NCI-H460 (cell line): Measurements from ENCODE around the gene CAMK1. TPM values are rescaled to one million over a fixed set of nuclear protein-coding genes. Genes with fewer than 3 reads are reported as not detected.

Experiments
- DNase-seq: peaks from one replicate; pipeline ENCODE4 v3.0.0-alpha.2; 2016; ENCODE audit warnings: low read depth; ENCODE audit errors: extremely low read depth
- total RNA-seq: library from RNA; depleted of rRNA; stranded (reverse); fragments of >200 nt; shearing (Covaris generic); gene quantifications from 2 replicates; pipeline ENCODE4 v1.2.3, GENCODE V29; 2014

CAMK1 gene
- total RNA-seq, 1 experiment from 2014 or later, result 27.1 TPM

DNA sequence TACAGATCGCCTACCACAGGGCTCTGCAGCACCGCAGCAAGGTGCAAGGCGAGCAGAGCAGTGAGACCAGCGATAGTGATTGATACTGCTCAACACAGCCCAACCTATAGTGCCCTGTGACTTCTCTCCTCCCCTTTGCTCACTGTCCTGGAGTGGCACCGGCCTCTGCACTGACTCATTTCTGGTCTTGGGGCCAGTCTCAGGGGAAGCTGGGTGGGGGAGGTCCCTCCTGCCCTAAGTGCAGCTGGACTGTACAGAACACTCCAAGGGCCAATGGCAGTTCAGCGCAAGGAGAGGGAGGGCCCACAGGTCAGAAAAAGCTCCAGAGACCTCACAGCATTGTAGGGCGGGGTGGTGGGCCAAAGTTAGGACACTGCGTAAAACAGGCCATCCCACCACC, 22.5 kb downstream of the CAMK1 start:
- no peak for DNase-seq

DNA sequence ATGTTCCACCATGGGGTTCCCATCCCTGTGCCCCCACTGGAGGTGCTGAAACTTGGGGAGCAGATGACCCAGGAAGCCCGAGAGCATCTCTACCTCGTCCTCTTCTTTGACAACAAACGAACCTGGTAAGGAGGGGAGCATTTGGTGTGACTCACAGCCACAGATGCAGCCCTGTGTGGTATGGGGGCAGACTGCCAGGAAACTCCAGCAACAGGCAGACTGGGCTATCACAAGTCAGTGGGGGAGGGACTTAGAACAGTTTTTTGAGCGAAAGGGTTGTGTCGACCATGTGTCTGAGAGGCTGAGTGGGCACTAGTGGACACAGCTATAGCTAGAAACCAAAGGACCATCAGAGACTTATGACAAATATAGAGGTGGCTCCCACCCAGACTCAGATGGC, 23.4 kb downstream of the CAMK1 start:
- DNase-seq, result no peak

GRCh38 chr3:9745521-9745920, 24.2 kb downstream of the CAMK1 start:
- DNase-seq, result no peak

GRCh38 chr3:9744162-9744561, 25.6 kb downstream of the CAMK1 start:
- no peak for DNase-seq

DNA sequence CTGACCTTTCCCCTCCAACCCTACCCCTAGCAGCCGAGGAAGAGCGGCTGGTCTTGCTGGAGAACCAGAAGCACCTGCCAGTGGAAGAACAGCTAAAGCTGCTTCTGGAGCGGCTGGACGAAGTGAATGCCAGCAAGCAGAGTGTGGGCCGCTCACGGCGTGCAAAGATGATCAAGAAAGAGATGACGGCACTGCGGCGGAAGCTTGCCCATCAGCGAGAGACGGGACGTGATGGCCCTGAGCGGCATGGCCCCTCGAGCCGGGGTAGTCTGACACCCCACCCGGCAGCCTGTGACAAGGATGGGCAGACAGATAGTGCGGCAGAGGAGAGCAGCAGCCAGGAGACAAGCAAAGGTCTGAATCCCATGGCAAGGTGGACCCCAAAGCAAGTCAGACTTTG, 26.2 kb downstream of the CAMK1 start:
- no peak for DNase-seq

DNA sequence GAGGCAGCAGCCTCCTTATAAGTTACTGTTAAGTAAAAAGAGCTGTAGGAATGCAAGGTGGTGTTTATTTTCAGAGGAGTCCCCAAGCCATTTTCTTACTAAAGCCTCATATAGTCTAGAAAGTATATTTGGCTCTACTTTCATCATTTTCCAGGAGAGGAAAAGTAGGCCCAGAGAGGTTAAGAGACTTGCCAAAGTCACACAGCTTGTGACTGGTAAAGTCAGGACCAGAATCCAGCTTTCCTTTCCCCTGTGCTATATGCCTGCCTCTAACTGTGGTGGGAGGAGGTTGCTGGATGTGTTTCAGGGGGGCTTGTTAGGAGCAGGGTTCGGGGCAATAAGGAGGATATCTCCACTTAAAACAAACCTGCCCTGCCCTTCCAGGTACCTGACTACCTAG, 27.2 kb downstream of the CAMK1 start:
- no peak for DNase-seq

- no peak for DNase-seq
Measured at GRCh38 chr3:9739181-9739580, 30.6 kb downstream of the CAMK1 start.

DNA sequence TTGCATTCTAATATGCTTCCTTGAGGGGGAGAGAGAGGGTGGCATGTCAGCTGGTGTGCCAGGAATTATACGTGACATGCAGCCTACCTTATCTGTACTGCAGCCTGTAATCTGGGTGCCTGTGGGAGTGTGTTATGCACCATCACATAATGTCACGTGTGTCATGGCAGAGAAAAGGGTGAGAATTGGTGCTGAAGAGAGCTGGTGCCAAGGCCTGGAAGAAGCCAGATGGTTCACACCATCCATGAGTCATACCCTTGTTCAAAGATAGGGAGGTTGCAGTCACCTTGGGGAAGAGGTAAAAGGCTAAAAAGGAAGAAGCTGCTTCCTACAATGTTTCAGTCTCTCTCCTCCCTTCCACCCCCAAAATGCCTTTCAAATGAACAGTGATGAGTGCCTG, 32.9 kb downstream of the CAMK1 start:
- no peak for DNase-seq

DNA sequence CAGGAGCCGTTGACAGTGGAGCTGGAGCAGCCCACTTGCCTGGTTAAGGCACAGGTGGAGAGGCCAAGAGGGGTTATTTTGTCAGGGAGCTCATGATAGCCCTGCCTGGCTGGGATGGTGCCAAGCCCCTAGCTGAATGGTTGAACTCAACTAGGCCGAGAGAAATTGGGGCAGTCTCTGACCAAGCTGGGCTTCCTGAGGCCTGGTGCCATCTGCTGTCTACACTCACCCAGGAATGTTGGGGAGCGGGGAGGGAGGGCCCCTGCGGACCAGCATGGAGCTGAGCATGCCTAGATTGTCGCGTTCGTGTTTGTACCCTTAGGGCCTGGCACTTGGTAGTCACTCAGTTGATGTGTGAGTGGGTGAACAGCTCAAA, 37.0 kb downstream of the CAMK1 start:
- DNase-seq, result no peak

- no peak for DNase-seq
Measured at GRCh38 chr3:9732080-9732739, 37.5 kb downstream of the CAMK1 start.

GRCh38 chr3:9731206-9732079, 38.3 kb downstream of the CAMK1 start, which contains the start of gene BRPF1:
Gene BRPF1 (plus strand): TSS chr3:9731735. CDS start chr3:9734141, 2,406 bp downstream.
- DNase-seq, result peak; percentile 96

DNA sequence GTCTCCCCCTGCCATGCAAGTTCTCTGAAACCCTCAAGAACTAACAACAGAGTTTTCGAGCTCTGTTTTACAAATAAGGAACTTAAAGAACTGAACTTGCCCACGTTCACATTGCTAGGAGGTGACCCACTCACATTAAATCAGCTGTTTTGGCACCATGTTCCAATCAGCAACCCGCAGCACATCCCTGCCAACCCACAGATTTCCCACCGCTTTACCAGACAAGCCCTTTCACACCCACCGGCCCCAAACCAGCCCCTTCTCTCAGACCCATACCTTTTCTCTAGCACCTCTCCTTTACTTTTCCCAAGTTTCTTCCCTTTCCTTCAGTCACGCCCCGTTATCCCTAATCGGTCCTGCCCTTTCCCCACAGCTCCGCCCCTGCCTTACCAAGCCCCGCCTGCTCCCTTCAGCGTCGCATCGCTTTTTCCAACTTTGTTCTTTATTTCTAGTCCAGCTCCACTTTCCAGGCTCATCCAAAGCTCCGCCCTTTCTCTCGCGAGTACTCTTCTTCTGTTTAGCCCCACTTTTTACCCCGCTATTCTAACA, 39.0 kb downstream of the CAMK1 start:
- no peak for DNase-seq

DNA sequence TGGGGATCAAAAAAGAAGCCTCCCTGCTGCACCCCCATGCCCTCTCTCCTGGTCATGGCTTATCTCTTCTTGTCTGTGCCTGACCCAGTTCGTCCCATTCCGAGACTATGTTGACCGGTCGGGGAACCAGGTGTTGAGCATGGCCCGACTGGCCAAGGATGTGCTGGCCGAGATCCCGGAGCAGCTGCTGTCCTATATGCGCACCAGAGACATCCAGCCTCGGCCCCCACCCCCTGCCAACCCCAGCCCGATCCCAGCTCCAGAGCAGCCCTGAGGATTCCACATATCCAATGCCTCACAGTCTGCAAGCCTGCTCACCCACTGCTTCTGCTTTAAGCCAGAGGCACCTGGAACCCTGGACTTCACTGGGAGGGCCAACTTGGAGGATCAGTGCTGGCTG, 40.3 kb downstream of the CAMK1 start:
- DNase-seq, result no peak

DNA sequence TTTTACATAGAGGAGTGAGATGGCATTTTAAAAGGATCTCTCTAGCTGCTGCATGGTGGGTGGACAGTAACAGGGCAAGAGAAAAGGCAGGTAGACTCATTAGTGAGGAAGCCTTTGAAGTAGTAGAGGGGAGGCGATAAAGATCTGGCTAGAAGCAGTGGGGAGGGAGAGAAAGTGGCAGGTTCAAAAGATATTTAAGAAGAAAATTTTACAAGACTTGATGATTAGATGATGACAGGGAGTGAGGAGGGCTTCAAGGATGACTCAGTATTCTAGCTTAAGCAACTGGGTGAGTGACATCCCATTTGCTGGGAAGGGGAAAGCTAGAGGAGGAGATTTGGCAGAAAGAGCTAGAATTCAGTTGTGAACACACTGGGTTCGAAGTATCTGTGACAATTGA, 42.0 kb downstream of the CAMK1 start:
- no peak for DNase-seq

DNA sequence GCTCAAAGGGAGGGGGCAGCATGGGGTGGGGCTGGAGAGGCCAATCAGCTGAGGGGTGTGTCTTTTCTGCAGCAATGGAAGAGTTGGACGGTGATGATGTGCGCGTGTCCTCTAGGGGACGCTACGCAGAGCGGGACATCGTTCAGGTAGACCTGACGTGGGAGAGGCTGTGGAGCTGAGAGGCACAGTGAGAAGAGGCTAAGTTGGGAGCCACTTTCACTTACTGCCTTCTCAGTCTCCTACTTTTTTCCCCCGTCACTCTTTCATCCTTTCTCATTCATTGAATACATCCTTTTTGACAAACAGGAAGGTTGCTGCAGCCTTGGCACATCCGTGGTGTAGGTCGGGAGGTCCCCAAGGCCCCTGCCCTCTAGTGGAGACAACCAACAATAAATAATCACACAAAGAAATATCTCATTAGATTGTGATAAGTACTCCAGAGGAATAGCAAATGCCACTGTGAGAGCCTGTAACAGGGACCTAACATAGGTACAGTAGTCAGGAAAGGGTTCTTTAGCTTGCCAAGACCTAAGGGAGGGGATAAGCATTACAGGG, 42.6 kb downstream of the CAMK1 start:
- DNase-seq, result peak; percentile 30

DNA sequence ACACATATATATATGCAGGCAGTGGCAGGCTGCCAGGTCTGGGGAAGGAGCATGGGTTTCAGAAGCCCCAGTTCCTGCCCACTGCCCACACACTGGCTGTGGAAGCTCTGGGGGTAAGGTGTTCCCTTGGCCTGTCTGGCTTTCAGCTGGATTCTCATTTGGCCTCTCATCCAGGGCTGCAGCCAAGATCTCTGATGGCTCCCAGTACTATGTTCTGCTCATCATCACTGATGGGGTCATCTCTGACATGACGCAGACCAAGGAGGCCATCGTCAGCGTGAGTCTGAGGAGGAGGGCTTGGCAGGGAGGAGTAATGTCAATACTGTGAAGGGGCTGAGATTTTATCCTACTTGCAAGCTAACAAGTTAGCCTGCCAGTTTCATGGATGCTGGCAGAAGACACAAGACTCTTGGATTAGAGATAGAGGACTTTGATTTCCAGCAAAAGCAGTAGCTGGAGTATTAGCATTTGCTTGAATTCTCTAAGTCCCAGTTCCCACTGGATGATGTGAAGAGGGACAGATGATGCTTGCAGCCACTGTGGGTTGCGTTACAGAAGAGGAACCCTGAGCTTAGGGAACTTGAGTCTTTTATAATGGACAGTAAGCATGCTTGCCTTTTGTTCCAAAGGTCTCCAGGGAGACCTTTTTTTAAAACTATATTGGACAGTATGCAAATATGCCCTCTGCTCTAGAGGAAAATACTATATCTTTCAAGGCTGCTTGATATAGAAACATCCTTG, 43.8 kb downstream of the CAMK1 start:
- no peak for DNase-seq

- DNase-seq, result no peak
Measured at GRCh38 chr3:9721700-9722060, 48.1 kb downstream of the CAMK1 start.

DNA sequence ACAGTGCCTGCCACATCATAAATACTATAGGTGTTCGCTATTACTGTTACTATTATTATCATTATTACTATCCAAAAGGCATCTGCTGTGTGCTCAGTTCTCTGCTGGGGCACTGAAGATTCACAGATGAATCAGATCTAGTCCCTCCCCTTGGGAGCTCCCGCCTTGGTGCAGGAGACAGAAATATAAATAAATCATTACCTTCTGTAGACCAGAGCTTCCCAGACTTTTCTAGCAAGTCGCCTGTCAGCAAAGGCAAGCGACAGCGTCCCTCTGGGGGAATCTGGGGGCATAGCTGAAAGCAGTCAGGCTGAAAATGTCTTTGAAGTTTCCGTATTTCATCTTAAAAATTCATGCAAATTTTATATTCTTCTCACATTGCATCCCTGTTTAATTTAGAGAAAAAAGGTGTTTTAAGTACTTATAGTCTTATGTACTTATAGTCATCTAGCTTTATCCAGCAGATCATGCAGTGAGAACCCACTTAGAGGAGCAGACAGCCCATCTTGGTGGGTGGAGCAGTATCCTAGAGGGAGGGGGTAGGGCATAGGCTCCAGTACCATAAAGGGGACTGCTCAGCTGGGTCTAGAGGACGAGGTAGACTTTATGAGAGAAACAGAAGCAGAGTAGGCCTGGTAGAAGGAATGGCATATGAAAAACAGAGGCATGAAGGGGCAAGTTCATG, 48.6 kb downstream of the CAMK1 start:
- no peak for DNase-seq

DNA sequence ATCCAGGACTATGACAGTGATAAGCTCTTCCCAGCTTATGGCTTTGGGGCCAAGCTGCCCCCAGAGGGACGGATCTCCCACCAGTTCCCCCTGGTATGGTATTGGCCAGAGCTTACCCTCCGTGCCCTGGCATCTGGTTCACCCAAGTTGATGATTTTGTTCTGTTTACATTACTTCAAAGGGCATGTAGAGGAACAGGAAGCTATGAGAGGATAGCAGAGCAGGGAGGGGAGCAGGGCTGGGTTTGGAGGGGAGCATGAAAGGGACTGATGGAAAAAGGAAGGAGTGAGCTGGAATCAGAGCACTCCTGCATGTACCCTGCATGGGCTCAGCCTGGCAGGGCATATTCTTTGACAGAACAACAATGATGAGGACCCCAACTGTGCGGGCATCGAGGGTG, 51.6 kb downstream of the CAMK1 start:
- DNase-seq, result no peak

DNA sequence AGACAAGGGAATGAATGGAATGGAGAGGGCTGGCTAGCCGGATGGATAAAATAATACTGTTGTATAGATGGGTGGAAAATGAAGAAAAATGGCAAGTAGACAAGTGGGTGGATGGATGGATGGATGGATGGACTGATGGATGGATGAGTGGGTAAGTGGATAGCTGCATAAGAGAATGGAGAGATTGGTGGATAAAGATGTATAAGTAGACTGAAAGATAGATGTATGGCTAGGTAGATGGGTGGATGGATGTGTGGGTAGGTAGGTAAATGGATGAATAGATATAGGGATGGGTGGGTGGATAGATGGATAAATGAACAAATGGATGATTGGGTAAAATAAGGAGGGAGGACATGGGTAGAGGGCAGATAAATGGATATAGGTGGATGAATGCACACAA, 52.2 kb downstream of the CAMK1 start:
- DNase-seq, result no peak
